HepG2 (cell line): ENCODE measurements around the gene PML. TPM values are rescaled to one million over a fixed set of nuclear protein-coding genes. Genes with fewer than 3 reads are reported as not detected.
A peak's percentile ranks its signal among the peaks of the same experiment; 100 is the strongest.

Source experiments
- ATAC-seq: fragments of 200-7000 bp; cut with Tn5 transposase; 3 replicates; pipeline ENCODE4 v1.9.1; 2020; ENCODE audit warnings: mild to moderate bottlenecking, moderate library complexity
- BruUV-seq: library from RNA; stranded (reverse); fragments of 400-500 nt; replicated peaks from 2 replicates; lab custom pipeline; 2021; lab: Mats Ljungman, UMichigan
- CTCF ChIA-PET: fragments of 300-600 bp; formaldehyde crosslinking; extraction: SDS; loops from one replicate; lab custom pipeline; 2021; ENCODE audit warnings: low total read pairs, inconsistent platforms, low intra/inter-chr PET ratio; lab: Yijun Ruan, JAX
- POLR2A ChIA-PET: fragments of 350-600 bp; sonication (Branson Sonifier 250); formaldehyde crosslinking; loops from one replicate; lab custom pipeline; 2020; ENCODE audit warnings: antibody characterized with exemption, inconsistent platforms; lab: Yijun Ruan, JAX
- DNase-seq: peaks from one replicate; pipeline ENCODE4 v3.0.0-alpha.2; 2015; ENCODE audit warnings: low spot score
- FAIRE-seq: peaks from 3 replicates; lab custom pipeline; 2011; peaks lifted over from hg19 to GRCh38; lab: Jason Lieb, UNC
- H2AFZ ChIP-seq: one replicate; pipeline ENCODE4 v1.6.1; 2011; ENCODE audit warnings: low read length, inconsistent platforms
- H3K27ac ChIP-seq: fragments of 300-600 bp; 3 replicates; pipeline ENCODE4 v1.8.0; 2011; ENCODE audit warnings: mixed run types, mild to moderate bottlenecking, mixed read lengths, low read length, inconsistent platforms; ENCODE audit not compliant: insufficient read depth; ENCODE audit errors: extremely low read length
- H3K27me3 ChIP-seq, 2 experiments: fragments of 200-600 bp in 1 of 2; 2 replicates in 1 of 2; 3 replicates in 1 of 2; pipeline versions ENCODE4 v1.6.0 to v1.8.0; 2011; ENCODE audit warnings: low read length in 2 of 2, mild to moderate bottlenecking in 2 of 2, moderate library complexity in 2 of 2, inconsistent platforms in 1 of 2; ENCODE audit not compliant: insufficient read depth in 2 of 2, control insufficient read depth in 1 of 2
- H3K36me3 ChIP-seq, 2 experiments: fragments of 200-600 bp in 1 of 2; replicated peaks in 1 of 2; 2 replicates in 1 of 2; 3 replicates in 1 of 2; pipeline versions ENCODE4 v1.5.1 to v1.8.0; 2011; ENCODE audit warnings: low read length in 2 of 2, inconsistent platforms in 1 of 2; ENCODE audit not compliant: insufficient read depth in 2 of 2, control insufficient read depth in 1 of 2
- H3K4me1 ChIP-seq: 2 replicates; pipeline ENCODE4 v1.5.1; 2012; ENCODE audit warnings: low read length, inconsistent platforms; ENCODE audit not compliant: insufficient read depth
- H3K4me2 ChIP-seq: 2 replicates; pipeline ENCODE4 v1.6.0; 2011; ENCODE audit warnings: low read depth, low read length, inconsistent platforms
- H3K4me3 ChIP-seq, 3 experiments: fragments of 200-600 bp in 1 of 3; sonication (generic), shearing (Covaris generic) in 1 of 3; replicated peaks in 1 of 3; 2 replicates each; pipeline ENCODE4 v1.5.1; 2011 to 2016; ENCODE audit warnings: low read length in 3 of 3, inconsistent platforms in 2 of 3, low read depth in 2 of 3, mild to moderate bottlenecking in 2 of 3, control low read depth in 1 of 3, mixed read lengths in 1 of 3; ENCODE audit not compliant: insufficient read depth in 1 of 3
- H3K79me2 ChIP-seq: one replicate; pipeline ENCODE4 v1.6.1; 2011; ENCODE audit warnings: low read length, inconsistent platforms; ENCODE audit not compliant: insufficient read depth
- H3K9ac ChIP-seq: 2 replicates; pipeline ENCODE4 v1.6.0; 2011; ENCODE audit warnings: mild to moderate bottlenecking, low read depth, low read length, inconsistent platforms; ENCODE audit not compliant: insufficient read depth
- H3K9me3 ChIP-seq: 2 replicates; pipeline ENCODE4 v1.5.1; 2012; ENCODE audit warnings: mild to moderate bottlenecking, low read length
- H4K20me1 ChIP-seq: 2 replicates; pipeline ENCODE4 v1.6.0; 2011; ENCODE audit warnings: inconsistent platforms, mild to moderate bottlenecking, low read length, moderate library complexity; ENCODE audit not compliant: insufficient read depth
- ATF6 ChIP-seq: sonication (generic); formaldehyde crosslinking; conservative IDR thresholded peaks from 2 replicates; pipeline ENCODE4 v1.4.0; 2020; ENCODE audit warnings: missing genetic modification reagents
- IKZF5 ChIP-seq: IDR thresholded peaks from 2 replicates; pipeline ENCODE4 v1.6.1; 2018; ENCODE audit warnings: missing genetic modification reagents, mild to moderate bottlenecking, missing compliant biosample characterization
- MBNL3 ChIP-seq: fragments of 250-450 bp; sonication (Bioruptor Pico); conservative IDR thresholded peaks from 2 replicates; pipeline ENCODE4 v1.8.0; 2022; ENCODE audit warnings: mild to moderate bottlenecking, inconsistent platforms
- RAD51 ChIP-seq: fragments of 450-650 bp; IDR thresholded peaks from 2 replicates; pipeline ENCODE4 v1.6.1; 2016; ENCODE audit warnings: borderline replicate concordance
- RBFOX2 ChIP-seq: fragments of 200-400 bp; formaldehyde crosslinking; IDR thresholded peaks from 2 replicates; pipeline ENCODE4 v1.6.1; 2017; ENCODE audit warnings: low read depth, mild to moderate bottlenecking, low read length
- RFX5 ChIP-seq: IDR thresholded peaks from 2 replicates; pipeline ENCODE4 v1.6.1; 2011; ENCODE audit warnings: low read depth, low read length, improper control_type of control experiment
- RFXAP ChIP-seq: sonication (generic); formaldehyde crosslinking; IDR thresholded peaks from 2 replicates; pipeline ENCODE4 v1.4.0; 2020; ENCODE audit warnings: missing genetic modification reagents, borderline replicate concordance
- SMARCC2 ChIP-seq: fragments of 450-650 bp; IDR thresholded peaks from 2 replicates; pipeline ENCODE4 v1.6.1; 2017; ENCODE audit warnings: antibody characterized with exemption, mild to moderate bottlenecking
- SMARCE1 ChIP-seq: fragments of 450-650 bp; IDR thresholded peaks from 2 replicates; pipeline ENCODE4 v1.6.1; 2017; ENCODE audit warnings: borderline replicate concordance
- SOX6 ChIP-seq, 2 experiments: fragments of 450-650 bp in 1 of 2; sonication (generic) in 1 of 2; formaldehyde crosslinking in 1 of 2; IDR thresholded peaks; 2 replicates each; pipeline versions ENCODE4 v1.4.0 to v1.6.1; 2017 to 2020; ENCODE audit warnings: antibody characterized with exemption in 1 of 2, mild to moderate bottlenecking in 1 of 2, missing genetic modification reagents in 1 of 2
- TSC22D2 ChIP-seq: sonication (generic); formaldehyde crosslinking; IDR thresholded peaks from 2 replicates; pipeline ENCODE4 v1.5.1; 2020; ENCODE audit warnings: missing genetic modification reagents, mild to moderate bottlenecking, borderline replicate concordance
- XBP1 ChIP-seq: sonication (generic); formaldehyde crosslinking; IDR thresholded peaks from 2 replicates; pipeline ENCODE4 v1.5.0; 2020; ENCODE audit warnings: missing genetic modification reagents
- ZBTB20 ChIP-seq: sonication (generic); formaldehyde crosslinking; IDR thresholded peaks from 2 replicates; pipeline ENCODE4 v1.8.1; 2023; ENCODE audit warnings: missing genetic modification reagents, low read depth, mild to moderate bottlenecking, borderline replicate concordance
- ZBTB7A ChIP-seq: sonication (generic); formaldehyde crosslinking; IDR thresholded peaks from 2 replicates; pipeline ENCODE4 v1.8.0; 2022; ENCODE audit warnings: mild to moderate bottlenecking, missing genetic modification reagents
- ZNF138 ChIP-seq: sonication (generic); formaldehyde crosslinking; IDR thresholded peaks from 2 replicates; pipeline ENCODE4 v1.5.0; 2020; ENCODE audit warnings: mild to moderate bottlenecking, low read depth, missing genetic modification reagents
- ZNF205 ChIP-seq: IDR thresholded peaks from 2 replicates; pipeline ENCODE4 v1.6.1; 2018; ENCODE audit warnings: missing biosample characterization, missing genetic modification reagents
- ZNF234 ChIP-seq: sonication (generic); formaldehyde crosslinking; conservative IDR thresholded peaks from 2 replicates; pipeline ENCODE4 v1.5.1; 2020; ENCODE audit warnings: mild to moderate bottlenecking, missing genetic modification reagents
- ZNF3 ChIP-seq: IDR thresholded peaks from 2 replicates; pipeline ENCODE4 v1.7.0; 2017; ENCODE audit warnings: inconsistent platforms
- ZNF331 ChIP-seq: sonication (generic); formaldehyde crosslinking; IDR thresholded peaks from 2 replicates; pipeline ENCODE4 v1.4.0; 2020; ENCODE audit warnings: missing genetic modification reagents
- ZNF550 ChIP-seq: sonication (generic); formaldehyde crosslinking; IDR thresholded peaks from 2 replicates; pipeline ENCODE4 v1.4.0; 2020; ENCODE audit warnings: mild to moderate bottlenecking, missing genetic modification reagents, borderline replicate concordance
- WGBS: methylation state at CpG from one replicate; pipeline ENCODE4 v1.1.6; 2017; ENCODE audit warnings: low lambda C conversion rate; 5-methylcytosine and 5-hydroxymethylcytosine counted together
- in situ Hi-C: cut with HindIII; loops from 2 replicates; pipeline ENCODE4 v1.10.0; 2017; ENCODE audit warnings: low pct_unique_long_range_greater_than_20kb; ENCODE audit not compliant: extremely low pct_ligation_motif_present
- intact Hi-C: fragments of 100-400 bp; cut with micrococcal nuclease; formaldehyde crosslinking; loops from one replicate; pipeline ENCODE4 v1.10.0; 2022; ENCODE audit not compliant: unreplicated experiment
- polyA plus RNA-seq, 8 experiments: library from polyadenylated mRNA; depleted of rRNA in 3 of 8; stranded (reverse) in 7 of 8; unstranded in 1 of 8; fragments of >200 nt; fragmentation: Illumina TruSeq in 4 of 8; extraction: Trizol in 4 of 8; gene quantifications; 2 replicates each; pipeline versions ENCODE4 v1.2.1 to v1.2.3, GENCODE V29; 2011 to 2016; ENCODE audit warnings: low read depth in 4 of 8, missing spikeins in 1 of 8, mixed read lengths in 1 of 8; ENCODE audit not compliant: insufficient read depth in 1 of 8
- total RNA-seq, 5 experiments: library from RNA; depleted of rRNA; stranded (reverse); fragments of >200 nt; fragmentation: Illumina TruSeq; extraction: Trizol; gene quantifications; 2 replicates each; pipeline ENCODE4 v1.2.3, GENCODE V29; 2016; ENCODE audit warnings: low read depth in 1 of 5
- TF ChIP-seq, protein P1 (sequence below): sonication (generic); formaldehyde crosslinking; IDR thresholded peaks from 2 replicates; pipeline ENCODE4 v1.5.0; 2020; ENCODE audit warnings: missing genetic modification reagents

The PML gene
- total and polyA plus RNA-seq, 2 of the 13 experiments (the other 11 are each of a cell fraction or from before 2014, with no cell fraction given) = 2.9 to 3.9 TPM

DNA sequence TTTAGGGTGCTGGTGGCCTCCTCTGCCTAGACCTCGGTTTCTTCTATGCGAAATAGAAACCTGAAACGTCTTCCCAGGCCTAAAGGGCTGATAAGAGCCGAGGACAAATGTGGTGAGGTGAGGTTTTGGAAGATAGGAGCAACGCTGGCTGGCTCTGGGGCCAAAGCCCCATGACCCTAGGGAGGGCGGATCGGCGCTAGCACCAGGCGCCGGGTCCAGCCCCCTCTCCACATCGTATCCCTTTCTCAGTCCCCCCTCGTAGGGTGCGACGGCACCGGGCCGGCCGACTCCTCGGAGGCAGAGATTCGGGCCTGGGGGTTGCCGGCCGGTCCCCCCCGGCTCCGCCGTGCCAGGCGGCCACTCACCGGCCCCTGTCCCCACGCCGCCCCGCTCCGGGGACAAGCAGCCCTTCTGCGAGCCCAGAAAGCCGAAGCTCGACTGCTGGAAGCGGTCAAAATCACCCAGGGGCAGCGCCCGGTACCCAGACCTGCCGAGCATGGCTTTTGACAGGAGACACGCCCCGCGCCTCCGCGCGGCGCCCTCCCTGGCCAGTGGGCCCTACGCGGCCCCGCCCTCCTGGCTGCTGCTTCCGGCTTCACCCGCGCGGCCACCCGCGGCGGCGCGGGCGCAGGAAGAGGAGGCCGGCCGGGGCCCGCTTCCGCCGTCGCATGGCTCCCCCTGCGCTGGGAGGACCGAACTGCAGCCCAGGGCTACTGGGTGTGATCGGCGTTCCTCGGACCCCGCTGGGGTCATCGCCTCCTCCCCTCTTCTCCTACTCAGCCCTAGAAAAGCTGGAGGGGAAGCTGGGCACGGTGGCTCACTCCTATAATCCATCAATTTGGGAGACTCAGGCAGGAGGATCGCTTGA is 2.6 kb upstream of the PML start, which contains the start of gene STOML1:
Gene STOML1, minus strand, starts transcription at position 570 of the 868 bp plus-strand sequence. Its CDS starts 72 bp downstream, at position 498.
- peak; percentile 86 for ATAC-seq
- in situ Hi-C loops = no loop called here
- Histone ChIP-seq H3K27me3 (no peaks in the 10 kb centered on the region; a peak in 1 of 5 replicates), H2AFZ (peak within 1 kb of the TSS; percentile 88), H3K9ac (peak within 1 kb of the TSS; percentile 64), H3K4me3 (peak within 1 kb of the TSS; percentile 72 to 91 (median 88)), H3K27ac (no peak within 1 kb of the TSS), H4K20me1 (no peaks in the 10 kb centered on the region), H3K36me3 (no peaks in the 10 kb centered on the region; a peak in 1 of 5 replicates), H3K9me3 (no peaks in the 10 kb centered on the region), H3K4me2 (peak within 1 kb of the TSS; percentile 90), H3K4me1 (peaks cover 45% of the 10 kb centered on the region), H3K79me2 (peaks cover 12% of the 10 kb centered on the region)
- DNase-seq = peak; percentile 82
- FAIRE-seq = peak; percentile 26
- intact Hi-C loops = no loop called here
- ChIA-PET POLR2A (interaction anchor here (1.0 kb wide), 1 partner anchor 45 kb away, joined by 3 read pairs; no protein-coding TSS in a partner anchor), CTCF (no interaction called here)
- no TSS peak for BruUV-seq
- WGBS = 3% methylated on average over 14 of the region's 72 CpGs
- TF ChIP-seq RBFOX2 (peak; percentile 63), RAD51 (no peak), RFXAP (CRISPR knock-in tag) (no peak), RFX5 (no peak), ZNF550 (no peak), SMARCC2 (no peak), MBNL3 (no peak), ZNF205 (CRISPR knock-in tag) (0 out of 2 replicates have a peak, but pooled peaks have one; percentile 40), IKZF5 (CRISPR knock-in tag) (0 out of 2 replicates have a peak, but pooled peaks have one; percentile 11), ATF6 (CRISPR knock-in tag) (no peak), TSC22D2 (CRISPR knock-in tag) (0 out of 2 replicates have a peak, but pooled peaks have one; percentile 29), ZNF138 (CRISPR knock-in tag) (no peak), SOX6 (IDR thresholded peaks at IDR 0.05) (no peak), SOX6 (CRISPR knock-in tag; IDR thresholded peaks at IDR 0.05) (no peak), ZBTB20 (no peak), ZNF234 (CRISPR knock-in tag) (no peak), ZNF3 (CRISPR knock-in tag) (no peak), XBP1 (CRISPR knock-in tag) (no peak), ZNF331 (CRISPR knock-in tag) (peak; percentile 64; the same call in 1 of the 2 replicates), SMARCE1 (no peak), ZBTB7A (CRISPR knock-in tag) (no peak)
- TF ChIP-seq, protein P1, sequence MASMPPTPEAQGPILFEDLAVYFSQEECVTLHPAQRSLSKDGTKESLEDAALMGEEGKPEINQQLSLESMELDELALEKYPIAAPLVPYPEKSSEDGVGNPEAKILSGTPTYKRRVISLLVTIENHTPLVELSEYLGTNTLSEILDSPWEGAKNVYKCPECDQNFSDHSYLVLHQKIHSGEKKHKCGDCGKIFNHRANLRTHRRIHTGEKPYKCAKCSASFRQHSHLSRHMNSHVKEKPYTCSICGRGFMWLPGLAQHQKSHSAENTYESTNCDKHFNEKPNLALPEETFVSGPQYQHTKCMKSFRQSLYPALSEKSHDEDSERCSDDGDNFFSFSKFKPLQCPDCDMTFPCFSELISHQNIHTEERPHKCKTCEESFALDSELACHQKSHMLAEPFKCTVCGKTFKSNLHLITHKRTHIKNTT = no peak
